Thyroid gland (tissue), 4 donors: Measurements from ENCODE around the gene CD99L2. TPM values are rescaled to one million over a fixed set of nuclear protein-coding genes. Genes with fewer than 3 reads are reported as not detected.

Experiments
- DNase-seq, 2 donors: peaks; one replicate each; pipeline ENCODE4 v3.0.0-alpha.2; 2019
- H3K27ac ChIP-seq, 3 donors: fragments of 200-600 bp; sonication (generic); 1 replicate in 2 of 3; 2 replicates in 1 of 3; pipeline ENCODE4 v1.5.1; 2016 to 2019; ENCODE audit warnings: mild to moderate bottlenecking in 1 of 3, moderate library complexity in 1 of 3
- H3K27me3 ChIP-seq: fragments of 200-600 bp; sonication (generic); one replicate; pipeline ENCODE4 v1.5.1; 2019
- H3K36me3 ChIP-seq, 2 donors: fragments of 200-600 bp; sonication (generic); one replicate each; pipeline ENCODE4 v1.5.1; 2016 to 2019
- H3K4me1 ChIP-seq, 2 donors: fragments of 200-600 bp; sonication (generic); one replicate each; pipeline ENCODE4 v1.5.1; 2017 to 2019
- H3K4me3 ChIP-seq, 3 donors: fragments of 200-600 bp; sonication (generic); replicated peaks in 1 of 3; 1 replicate in 2 of 3; 2 replicates in 1 of 3; pipeline ENCODE4 v1.5.1; 2016; ENCODE audit warnings: mild to moderate bottlenecking in 1 of 3
- H3K9me3 ChIP-seq: fragments of 200-600 bp; sonication (generic); one replicate; pipeline ENCODE4 v1.5.1; 2017
- CTCF ChIP-seq, 6 experiments: fragments of 200-600 bp in 3 of 6; fragments of 450-650 bp in 3 of 6; sonication (generic) in 3 of 6; IDR thresholded peaks; one replicate each; pipeline ENCODE4 v1.5.1; 2016 to 2019; ENCODE audit warnings: antibody characterized with exemption in 6 of 6, mild to moderate bottlenecking in 2 of 6, inconsistent platforms in 1 of 6, moderate library complexity in 1 of 6
- POLR2A ChIP-seq, 2 donors: fragments of 450-650 bp; IDR thresholded peaks; one replicate each; pipeline ENCODE4 v1.6.1; 2017; ENCODE audit warnings: antibody characterized with exemption in 2 of 2, mild to moderate bottlenecking in 2 of 2, moderate library complexity in 1 of 2
- WGBS, 2 donors: methylation state at CpG; one replicate each; pipeline ENCODE4 v1.1.5; 2017; 5-methylcytosine and 5-hydroxymethylcytosine counted together
- intact Hi-C: fragments of 100-400 bp; cut with DNase I; formaldehyde crosslinking; loops from one replicate; pipeline ENCODE4 v1.15.1; 2023
- total RNA-seq, 4 donors: library from RNA; depleted of rRNA; stranded (reverse); fragments of >200 nt; gene quantifications; one replicate each; pipeline ENCODE4 v1.2.3, GENCODE V29; 2016

CD99L2 gene
- total RNA-seq, 4 donors from 2014 or later: 26.4 to 39.1 (median 31.2) TPM

- intact Hi-C loops: no loop called here
- Histone ChIP-seq H3K27me3 (no peaks in the 10 kb centered on the region), H3K4me1 (no peaks in the 10 kb centered on the region), H3K27ac (no peak overlapping the region), H3K4me3 (no peak overlapping the region), H3K36me3 (no peaks in the 10 kb centered on the region), H3K9me3 (no peaks in the 10 kb centered on the region)
- no peak for DNase-seq
- TF ChIP-seq POLR2A (IDR thresholded peaks at IDR 0.05) (no peak), CTCF (IDR thresholded peaks at IDR 0.05) (no peak)
- 64 to 87% methylated on average over 4 to 6 of the region's 7 CpGs for WGBS, 2 donors
These were observed 137.2 kb downstream of the CD99L2 start for GRCh38 chrX:150761176-150761818.

GRCh38 chrX:150759568-150760416 lies 138.7 kb downstream of the CD99L2 start:
- Histone ChIP-seq H3K4me3 (no peak overlapping the region), H3K27ac (no peak overlapping the region), H3K27me3 (no peaks in the 10 kb centered on the region), H3K4me1 (no peaks in the 10 kb centered on the region), H3K36me3 (no peaks in the 10 kb centered on the region), H3K9me3 (no peaks in the 10 kb centered on the region)
- TF ChIP-seq CTCF (IDR thresholded peaks at IDR 0.05) (no peak), POLR2A (IDR thresholded peaks at IDR 0.05) (no peak)
- WGBS, 2 donors: 94% methylated on average over 13 to 22 of the region's 22 CpGs
- DNase-seq: no peak
- intact Hi-C loops: no loop called here

DNA sequence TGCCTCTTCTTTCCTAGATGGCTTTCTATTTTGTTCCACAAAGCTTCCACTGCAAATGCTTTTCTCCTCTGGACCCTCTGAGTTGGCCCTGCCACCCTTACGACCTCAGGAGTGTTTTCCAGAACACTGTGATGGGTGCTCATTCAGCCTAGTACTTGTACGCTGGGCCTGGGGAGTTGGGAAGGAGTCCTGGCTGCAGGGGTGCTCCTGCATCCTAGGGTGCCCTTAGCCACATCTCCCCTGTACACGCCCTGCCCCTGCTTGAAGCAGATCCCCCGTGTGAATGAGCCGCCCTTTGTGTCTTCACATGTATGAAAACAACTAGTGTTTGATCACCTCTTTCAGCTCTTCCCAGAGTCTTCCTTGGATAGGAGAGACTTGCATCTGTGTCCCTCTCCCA lies 141.1 kb downstream of the CD99L2 start:
- Histone ChIP-seq H3K36me3 (no peaks in the 10 kb centered on the region), H3K9me3 (no peaks in the 10 kb centered on the region), H3K27ac (no peak overlapping the region), H3K4me1 (no peaks in the 10 kb centered on the region), H3K27me3 (no peaks in the 10 kb centered on the region), H3K4me3 (no peak overlapping the region)
- no peak for DNase-seq
- no peak for TF ChIP-seq POLR2A (IDR thresholded peaks at IDR 0.05)
- TF ChIP-seq CTCF (IDR thresholded peaks at IDR 0.05): no peak
- 93 to 100% methylated on average over 1 to 5 of the region's 5 CpGs for WGBS, 2 donors
- intact Hi-C loops: no loop called here

- 76 to 86% methylated on average over 4 of the region's 4 CpGs for WGBS, 2 donors
- Histone ChIP-seq H3K27me3 (no peaks in the 10 kb centered on the region), H3K4me3 (no peak overlapping the region), H3K9me3 (no peaks in the 10 kb centered on the region), H3K27ac (no peak overlapping the region), H3K36me3 (peaks cover 0 to 8% of the 10 kb centered on the region in 2 donors), H3K4me1 (no peaks in the 10 kb centered on the region)
- no peak for DNase-seq
- TF ChIP-seq CTCF (IDR thresholded peaks at IDR 0.05) (no peak), POLR2A (IDR thresholded peaks at IDR 0.05) (no peak)
- intact Hi-C loops: no loop called here
These were observed 144.5 kb downstream of the CD99L2 start for GRCh38 chrX:150753968-150754367.

DNA sequence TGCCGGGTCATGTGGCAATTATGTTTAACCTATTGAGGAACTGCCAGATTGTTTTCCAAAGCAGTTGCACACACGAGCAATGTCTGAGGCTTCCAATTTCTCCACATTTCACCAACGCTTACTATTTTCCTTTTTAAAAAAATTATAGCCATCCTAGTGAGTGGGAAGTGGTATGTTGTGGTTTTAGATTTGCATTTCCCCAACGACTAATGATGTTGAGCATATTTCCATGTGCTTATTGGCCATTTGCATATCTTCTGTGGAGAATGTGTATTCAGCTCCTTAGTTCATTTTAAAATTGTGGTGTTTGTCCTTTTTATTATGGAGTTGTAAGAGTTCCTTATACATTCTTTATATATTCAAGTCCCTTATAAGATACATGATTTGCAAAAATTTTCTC lies 145.1 kb downstream of the CD99L2 start:
- no peaks in the 10 kb centered on the region for H3K9me3 ChIP-seq
- no peak for DNase-seq
- H3K4me1 ChIP-seq: no peaks in the 10 kb centered on the region
- no peak overlapping the region for H3K27ac ChIP-seq
- H3K4me3 ChIP-seq: no peak overlapping the region
- TF ChIP-seq POLR2A (IDR thresholded peaks at IDR 0.05) (no peak), CTCF (IDR thresholded peaks at IDR 0.05) (no peak)
- H3K36me3 ChIP-seq: peaks cover 0 to 8% of the 10 kb centered on the region in 2 donors
- intact Hi-C loops: no loop called here
- no peaks in the 10 kb centered on the region for H3K27me3 ChIP-seq
- 90 to 96% methylated on average over 4 of the region's 4 CpGs for WGBS, 2 donors
